ENCODE measurements around the gene KICS2.

- TF ChIP-seq CTCF (IDR thresholded peaks at IDR 0.05) (no peak), EZH2phosphoT487 (IDR thresholded peaks at IDR 0.05) (no peak)
Observed at GRCh38 chr12:64203036-64203435, 19.1 kb downstream of the KICS2 start.

Data from neural progenitor cell (in vitro differentiated cells).